CD4-positive, alpha-beta memory T cell (primary cell): ENCODE data around the gene TIMM8B. TPM values are rescaled to one million over a fixed set of nuclear protein-coding genes. Genes with fewer than 3 reads are reported as not detected.
A peak's percentile ranks its signal among the peaks of the same experiment; 100 is the strongest.

Experiments
- CTCF ChIA-PET: fragments of 350-600 bp; sonication (Branson Sonifier 250); formaldehyde crosslinking; loops from one replicate; lab custom pipeline; 2021; ENCODE audit warnings: inconsistent platforms; ENCODE audit not compliant: partially characterized antibody; lab: Charles Lee
- POLR2A ChIA-PET: fragments of 350-600 bp; sonication (Branson Sonifier 250); formaldehyde crosslinking; loops from one replicate; lab custom pipeline; 2021; ENCODE audit not compliant: partially characterized antibody; lab: Charles Lee
- DNase-seq, 5 donors: peaks; one replicate each; pipeline versions ENCODE4 v3.0.0 to v3.0.0-alpha.2; 2020 to 2022; ENCODE audit warnings: mixed read lengths in 1 of 5
- H3K27ac ChIP-seq: one replicate; pipeline ENCODE4 v1.7.0; 2013; ENCODE audit warnings: low read depth, low read length
- H3K27me3 ChIP-seq: 2 replicates; pipeline ENCODE4 v1.7.0; 2013; ENCODE audit warnings: mild to moderate bottlenecking, low read length, moderate library complexity; ENCODE audit not compliant: insufficient read depth
- H3K36me3 ChIP-seq: 2 replicates; pipeline ENCODE4 v1.7.0; 2013; ENCODE audit warnings: mild to moderate bottlenecking, low read length, moderate library complexity; ENCODE audit not compliant: insufficient read depth
- H3K4me1 ChIP-seq: 2 replicates; pipeline ENCODE4 v1.7.0; 2013; ENCODE audit warnings: mild to moderate bottlenecking, low read length, moderate library complexity; ENCODE audit not compliant: insufficient read depth
- H3K4me3 ChIP-seq, 2 donors: one replicate each; pipeline ENCODE4 v1.7.0; 2013; ENCODE audit warnings: low read length in 2 of 2, mild to moderate bottlenecking in 1 of 2
- H3K9me3 ChIP-seq, 2 donors: one replicate each; pipeline ENCODE4 v1.7.0; 2013; ENCODE audit warnings: low read length in 2 of 2, control low read depth in 1 of 2; ENCODE audit not compliant: control insufficient read depth in 1 of 2
- H3K27ac Mint-ChIP-seq, 7 donors: one replicate each; pipeline ENCODE4 v1.8.0; 2020 to 2021; ENCODE audit warnings: mixed read lengths in 7 of 7, mild to moderate bottlenecking in 6 of 7, inconsistent platforms in 3 of 7, moderate library complexity in 3 of 7
- H3K27me3 Mint-ChIP-seq, 2 donors: one replicate each; pipeline ENCODE4 v1.8.0; 2020 to 2021; ENCODE audit warnings: mixed read lengths in 2 of 2
- H3K36me3 Mint-ChIP-seq, 2 donors: one replicate each; pipeline ENCODE4 v1.8.0; 2020 to 2021; ENCODE audit warnings: mixed read lengths in 2 of 2, inconsistent platforms in 1 of 2, mild to moderate bottlenecking in 1 of 2
- H3K4me1 Mint-ChIP-seq, 4 donors: one replicate each; pipeline ENCODE4 v1.8.0; 2020 to 2021; ENCODE audit warnings: mixed read lengths in 4 of 4, mild to moderate bottlenecking in 1 of 4
- H3K4me3 Mint-ChIP-seq, 8 donors: one replicate each; pipeline ENCODE4 v1.8.0; 2020 to 2021; ENCODE audit warnings: mixed read lengths in 8 of 8, mild to moderate bottlenecking in 7 of 8, moderate library complexity in 6 of 8, inconsistent platforms in 3 of 8
- H3K9me3 Mint-ChIP-seq, 8 donors: one replicate each; pipeline ENCODE4 v1.8.0; 2020 to 2021; ENCODE audit warnings: mixed read lengths in 8 of 8, mild to moderate bottlenecking in 5 of 8, inconsistent platforms in 3 of 8, moderate library complexity in 1 of 8
- intact Hi-C: fragments of 100-400 bp; cut with micrococcal nuclease; formaldehyde crosslinking; loops from one replicate; pipeline ENCODE4 v1.15.1; 2023
- polyA plus RNA-seq, 2 donors: library from polyadenylated mRNA; unstranded; fragments of 300-500 nt; fragmentation: Illumina TruSeq; gene quantifications; one replicate each; pipeline ENCODE4 v1.2.3, GENCODE V29; 2021
- total RNA-seq, 2 experiments: library from RNA; stranded (reverse); gene quantifications; one replicate each; pipeline ENCODE4 v1.2.3, GENCODE V29; 2021

TIMM8B gene
- total and polyA plus RNA-seq, 4 experiments from 2014 or later, result 26.2 to 65.9 (median 41.0) TPM

DNA sequence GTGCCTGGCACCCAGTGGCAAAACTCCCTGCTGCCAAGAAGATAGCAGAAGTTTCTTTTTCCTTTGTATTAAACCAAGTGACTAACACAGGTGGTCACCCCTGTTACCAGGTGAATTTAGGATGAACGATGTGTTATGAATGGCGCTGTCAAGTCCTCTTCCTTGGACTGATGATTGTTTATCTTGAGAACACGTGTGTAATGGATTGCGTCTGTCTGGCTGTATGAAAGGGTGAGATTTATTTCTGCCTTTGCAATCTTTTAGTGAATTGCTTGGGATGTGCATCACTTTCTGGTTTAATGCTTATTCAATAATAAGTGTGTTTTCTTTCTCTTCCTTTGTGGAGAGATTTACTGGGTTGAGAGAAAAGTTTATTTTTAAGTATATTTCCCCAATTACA lies 36.6 kb upstream of the TIMM8B start:
- CTCF ChIA-PET, result interaction anchor here (1.1 to 2.5 kb wide), 3 partner anchors 10 to 157 kb away, joined by 4 to 19 read pairs (median 5); no protein-coding TSS in a partner anchor
- peaks cover 1 to 10% of the 10 kb centered on the region in 2 donors for H3K36me3 Mint-ChIP-seq
- Histone ChIP-seq H3K9me3 (no peaks in the 10 kb centered on the region), H3K27ac (no peak overlapping the region), H3K36me3 (no peaks in the 10 kb centered on the region), H3K27me3 (no peaks in the 10 kb centered on the region), H3K4me1 (no peaks in the 10 kb centered on the region), H3K4me3 (no peak overlapping the region)
- no peak for DNase-seq
- H3K4me1 Mint-ChIP-seq, result no peaks in the 10 kb centered on the region
- no peak overlapping the region for H3K4me3 Mint-ChIP-seq
- no peaks in the 10 kb centered on the region for H3K9me3 Mint-ChIP-seq
- no peaks in the 10 kb centered on the region for H3K27me3 Mint-ChIP-seq
- POLR2A ChIA-PET, result no interaction called here
- no peak overlapping the region for H3K27ac Mint-ChIP-seq
- intact Hi-C loops, result no loop called here

GRCh38 chr11:112121981-112122615 lies 35.5 kb upstream of the TIMM8B start:
- H3K27me3 ChIP-seq, result no peaks in the 10 kb centered on the region
- H3K27me3 Mint-ChIP-seq, result no peaks in the 10 kb centered on the region
- intact Hi-C loops, result no loop called here
- H3K4me1 Mint-ChIP-seq, result no peaks in the 10 kb centered on the region
- peaks cover 1 to 11% of the 10 kb centered on the region in 2 donors for H3K36me3 Mint-ChIP-seq
- H3K4me3 ChIP-seq, result no peak overlapping the region
- no peak overlapping the region for H3K4me3 Mint-ChIP-seq
- no peaks in the 10 kb centered on the region for H3K9me3 ChIP-seq
- H3K4me1 ChIP-seq, result no peaks in the 10 kb centered on the region
- no peaks in the 10 kb centered on the region for H3K36me3 ChIP-seq
- no peak for DNase-seq
- no peak overlapping the region for H3K27ac ChIP-seq
- no peak overlapping the region for H3K27ac Mint-ChIP-seq
- ChIA-PET CTCF (interaction anchor here (0.7 to 2.5 kb wide), 4 partner anchors 9 to 608 kb away, joined by 3 to 19 read pairs (median 4); partner anchors contain the start of gene HOATZ), POLR2A (no interaction called here)
- H3K9me3 Mint-ChIP-seq, result no peaks in the 10 kb centered on the region

GRCh38 chr11:112118176-112118575 lies 31.6 kb upstream of the TIMM8B start:
- POLR2A ChIA-PET, result no interaction called here
- Histone ChIP-seq H3K27ac (no peak overlapping the region), H3K36me3 (no peaks in the 10 kb centered on the region), H3K9me3 (no peaks in the 10 kb centered on the region), H3K27me3 (no peaks in the 10 kb centered on the region), H3K4me3 (no peak overlapping the region), H3K4me1 (no peaks in the 10 kb centered on the region)
- Mint-ChIP-seq H3K9me3 (no peaks in the 10 kb centered on the region), H3K27me3 (no peaks in the 10 kb centered on the region), H3K4me1 (peaks cover 0 to 2% (median 0%) of the 10 kb centered on the region in 4 donors), H3K36me3 (peaks cover 1 to 14% of the 10 kb centered on the region in 2 donors), H3K27ac (no peak overlapping the region), H3K4me3 (no peak overlapping the region)
- intact Hi-C loops, result loop anchor here (10.0 kb wide), 1 partner anchor 63 kb away; no protein-coding TSS in a partner anchor
- CTCF ChIA-PET, result no interaction called here
- DNase-seq, result no peak

GRCh38 chr11:112115386-112115785 lies 28.8 kb upstream of the TIMM8B start:
- POLR2A ChIA-PET, result no interaction called here
- peaks cover 0 to 2% (median 0%) of the 10 kb centered on the region in 4 donors for H3K4me1 Mint-ChIP-seq
- H3K27ac Mint-ChIP-seq, result no peak overlapping the region
- H3K27me3 ChIP-seq, result no peaks in the 10 kb centered on the region
- H3K27me3 Mint-ChIP-seq, result no peaks in the 10 kb centered on the region
- no peak overlapping the region for H3K4me3 ChIP-seq
- no peaks in the 10 kb centered on the region for H3K9me3 Mint-ChIP-seq
- no peaks in the 10 kb centered on the region for H3K36me3 ChIP-seq
- intact Hi-C loops, result loop anchor here (10.0 kb wide), 1 partner anchor 61 kb away; no protein-coding TSS in a partner anchor
- H3K36me3 Mint-ChIP-seq, result peaks cover 1 to 14% of the 10 kb centered on the region in 2 donors
- no peak for DNase-seq
- no peak overlapping the region for H3K27ac ChIP-seq
- no peak overlapping the region for H3K4me3 Mint-ChIP-seq
- no peaks in the 10 kb centered on the region for H3K4me1 ChIP-seq
- CTCF ChIA-PET, result interaction anchor here (0.9 to 4.9 kb wide), 5 partner anchors 9 to 165 kb away, joined by 3 to 33 read pairs (median 8); no protein-coding TSS in a partner anchor
- no peaks in the 10 kb centered on the region for H3K9me3 ChIP-seq

GRCh38 chr11:112114460-112114859 lies 27.9 kb upstream of the TIMM8B start:
- no peaks in the 10 kb centered on the region for H3K4me1 ChIP-seq
- intact Hi-C loops, result loop anchor here (10.0 kb wide), 1 partner anchor 60 kb away; no protein-coding TSS in a partner anchor
- Mint-ChIP-seq H3K27ac (peak overlapping the region in 1 of 7 donors; percentile 57), H3K36me3 (peaks cover 1 to 14% of the 10 kb centered on the region in 2 donors), H3K4me1 (peaks cover 0 to 2% (median 0%) of the 10 kb centered on the region in 4 donors), H3K4me3 (no peak overlapping the region), H3K27me3 (no peaks in the 10 kb centered on the region), H3K9me3 (no peaks in the 10 kb centered on the region)
- POLR2A ChIA-PET, result interaction anchor here (0.6 kb wide), 1 partner anchor 545 kb away, joined by 3 read pairs; no protein-coding TSS in a partner anchor
- CTCF ChIA-PET, result interaction anchor here (0.8 to 4.9 kb wide), 14 partner anchors 8 to 1178 kb away, joined by 3 to 33 read pairs (median 5); partner anchors contain the start of genes SDHD and TIMM8B
- no peaks in the 10 kb centered on the region for H3K27me3 ChIP-seq
- no peak overlapping the region for H3K27ac ChIP-seq
- H3K36me3 ChIP-seq, result no peaks in the 10 kb centered on the region
- no peak for DNase-seq
- no peaks in the 10 kb centered on the region for H3K9me3 ChIP-seq
- H3K4me3 ChIP-seq, result no peak overlapping the region

DNA sequence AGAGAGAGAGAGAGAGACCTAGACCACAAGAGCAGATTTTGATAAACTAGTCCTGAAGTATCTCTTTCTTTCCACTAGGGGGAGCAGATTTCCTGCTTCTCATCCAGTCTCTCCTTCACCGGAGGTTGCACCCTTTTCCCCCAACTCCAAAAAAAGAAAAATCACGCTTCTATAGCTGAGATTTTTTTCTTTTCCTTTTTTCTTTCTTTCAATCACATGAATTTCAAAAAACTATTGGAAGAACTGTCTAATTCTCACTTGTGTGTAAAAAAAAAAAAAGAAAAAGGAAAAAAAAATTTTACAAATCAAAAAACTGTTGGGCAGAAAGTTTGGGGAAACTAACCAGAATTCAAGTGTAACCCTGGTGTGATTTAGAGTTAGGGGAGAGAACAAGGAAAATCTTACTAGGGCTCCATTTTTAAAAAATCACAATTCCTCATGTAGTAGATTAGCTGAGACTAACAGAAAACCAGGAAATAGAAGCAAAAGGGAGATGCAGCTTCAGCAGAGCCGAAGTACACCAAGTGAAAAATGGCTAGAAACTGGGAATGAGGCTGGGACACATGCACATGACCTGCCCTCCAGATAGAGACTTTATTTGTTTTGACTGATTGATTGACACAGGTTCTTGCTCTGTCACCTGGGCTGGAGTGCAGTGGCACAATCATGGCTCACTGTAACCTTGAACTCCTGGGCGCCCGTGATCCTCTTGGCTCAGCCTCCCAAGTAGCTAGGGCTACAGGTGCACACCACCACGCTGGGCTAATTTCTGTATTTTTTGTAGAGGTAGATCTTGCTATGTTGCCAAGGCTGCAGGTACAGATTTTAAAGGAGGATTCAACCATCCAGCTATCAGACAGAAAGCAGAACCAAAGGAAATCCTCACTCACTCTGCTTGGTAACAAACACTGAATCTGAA lies 27.2 kb upstream of the TIMM8B start:
- peak in 4 of 5 donors; percentile 33 to 56 (median 46) for DNase-seq
- POLR2A ChIA-PET, result interaction anchor here (0.6 kb wide), 1 partner anchor 544 kb away, joined by 3 read pairs; no protein-coding TSS in a partner anchor
- intact Hi-C loops, result loop anchor here (1.0 to 10.0 kb wide), 3 partner anchors 59 to 167 kb away; partner anchors contain the start of gene BCO2

More for the DNA sequence above, 27.2 kb upstream of the TIMM8B start:
- H3K36me3 ChIP-seq, result no peaks in the 10 kb centered on the region
- peak overlapping the region in 2 of 7 donors; percentile 17 to 57 for H3K27ac Mint-ChIP-seq
- H3K4me1 ChIP-seq, result no peaks in the 10 kb centered on the region
- H3K27ac ChIP-seq, result no peak overlapping the region
- no peaks in the 10 kb centered on the region for H3K9me3 Mint-ChIP-seq
- H3K4me1 Mint-ChIP-seq, result peaks cover 0 to 2% (median 0%) of the 10 kb centered on the region in 4 donors
- no peaks in the 10 kb centered on the region for H3K27me3 Mint-ChIP-seq
- no peaks in the 10 kb centered on the region for H3K9me3 ChIP-seq
- peaks cover 1 to 19% of the 10 kb centered on the region in 2 donors for H3K36me3 Mint-ChIP-seq
- H3K4me3 Mint-ChIP-seq, result no peak overlapping the region
- H3K4me3 ChIP-seq, result no peak overlapping the region
- CTCF ChIA-PET, result interaction anchor here (0.6 to 4.9 kb wide), 20 partner anchors 7 to 1667 kb away, joined by 3 to 33 read pairs (median 4); partner anchors contain the start of genes SDHD and TIMM8B
- H3K27me3 ChIP-seq, result no peaks in the 10 kb centered on the region
